Bronchial epithelial cell (primary cell): ENCODE results near the gene SLC7A10. TPM values are rescaled to one million over a fixed set of nuclear protein-coding genes. Genes with fewer than 3 reads are reported as not detected.

Experiments
- DNase-seq: peaks from one replicate; pipeline ENCODE4 v3.0.0-alpha.2; 2010; ENCODE audit warnings: low read depth
- FAIRE-seq: peaks from 2 replicates; lab custom pipeline; 2011; peaks lifted over from hg19 to GRCh38; lab: Jason Lieb, UNC
- H3K27me3 ChIP-seq: 2 replicates; pipeline ENCODE4 v1.5.1; 2011; ENCODE audit warnings: low read length; ENCODE audit not compliant: control insufficient read depth, insufficient read depth
- H3K36me3 ChIP-seq: 2 replicates; pipeline ENCODE4 v1.5.1; 2011; ENCODE audit warnings: low read length; ENCODE audit not compliant: control insufficient read depth, insufficient read depth
- H3K4me3 ChIP-seq: 2 replicates; pipeline ENCODE4 v1.5.1; 2011; ENCODE audit warnings: mild to moderate bottlenecking, low read depth, low read length, control low read depth
- total RNA-seq: library from RNA; depleted of rRNA; stranded (reverse); fragments of >200 nt; gene quantifications from 2 replicates; pipeline ENCODE4 v1.2.1, GENCODE V29; 2014
- TF ChIP-seq, protein P1 (sequence below): IDR thresholded peaks from 2 replicates; pipeline ENCODE4 v1.5.1; 2011; ENCODE audit warnings: mild to moderate bottlenecking, moderate library complexity, low read length, control low read depth, inconsistent platforms; ENCODE audit not compliant: insufficient read depth, severe bottlenecking

The SLC7A10 gene
- total RNA-seq, 1 donor from 2014 or later, result not detected

DNA sequence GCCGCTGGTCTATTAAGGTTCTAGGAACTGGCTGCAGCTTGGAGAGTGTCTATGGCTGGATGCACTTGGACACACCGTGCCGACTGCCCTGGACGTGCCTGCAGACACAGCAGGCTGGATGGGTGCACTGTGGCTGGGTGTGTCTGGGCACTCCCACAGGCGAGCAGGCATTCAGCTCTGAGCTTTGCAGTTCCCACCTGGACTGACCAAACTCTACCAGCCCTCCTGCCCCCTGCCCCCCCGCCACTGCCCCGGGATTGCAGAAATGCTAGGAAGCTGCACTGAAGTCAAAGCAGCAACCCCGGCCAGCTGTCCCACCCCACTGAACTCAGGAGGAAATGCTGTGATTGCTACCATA, 38.5 kb downstream of the SLC7A10 start:
- Histone ChIP-seq H3K36me3 (no peaks in the 10 kb centered on the region), H3K27me3 (no peaks in the 10 kb centered on the region), H3K4me3 (no peak overlapping the region)
- TF ChIP-seq, protein P1, sequence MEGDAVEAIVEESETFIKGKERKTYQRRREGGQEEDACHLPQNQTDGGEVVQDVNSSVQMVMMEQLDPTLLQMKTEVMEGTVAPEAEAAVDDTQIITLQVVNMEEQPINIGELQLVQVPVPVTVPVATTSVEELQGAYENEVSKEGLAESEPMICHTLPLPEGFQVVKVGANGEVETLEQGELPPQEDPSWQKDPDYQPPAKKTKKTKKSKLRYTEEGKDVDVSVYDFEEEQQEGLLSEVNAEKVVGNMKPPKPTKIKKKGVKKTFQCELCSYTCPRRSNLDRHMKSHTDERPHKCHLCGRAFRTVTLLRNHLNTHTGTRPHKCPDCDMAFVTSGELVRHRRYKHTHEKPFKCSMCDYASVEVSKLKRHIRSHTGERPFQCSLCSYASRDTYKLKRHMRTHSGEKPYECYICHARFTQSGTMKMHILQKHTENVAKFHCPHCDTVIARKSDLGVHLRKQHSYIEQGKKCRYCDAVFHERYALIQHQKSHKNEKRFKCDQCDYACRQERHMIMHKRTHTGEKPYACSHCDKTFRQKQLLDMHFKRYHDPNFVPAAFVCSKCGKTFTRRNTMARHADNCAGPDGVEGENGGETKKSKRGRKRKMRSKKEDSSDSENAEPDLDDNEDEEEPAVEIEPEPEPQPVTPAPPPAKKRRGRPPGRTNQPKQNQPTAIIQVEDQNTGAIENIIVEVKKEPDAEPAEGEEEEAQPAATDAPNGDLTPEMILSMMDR, result no peak
- no peak for FAIRE-seq
- no peak for DNase-seq

DNA sequence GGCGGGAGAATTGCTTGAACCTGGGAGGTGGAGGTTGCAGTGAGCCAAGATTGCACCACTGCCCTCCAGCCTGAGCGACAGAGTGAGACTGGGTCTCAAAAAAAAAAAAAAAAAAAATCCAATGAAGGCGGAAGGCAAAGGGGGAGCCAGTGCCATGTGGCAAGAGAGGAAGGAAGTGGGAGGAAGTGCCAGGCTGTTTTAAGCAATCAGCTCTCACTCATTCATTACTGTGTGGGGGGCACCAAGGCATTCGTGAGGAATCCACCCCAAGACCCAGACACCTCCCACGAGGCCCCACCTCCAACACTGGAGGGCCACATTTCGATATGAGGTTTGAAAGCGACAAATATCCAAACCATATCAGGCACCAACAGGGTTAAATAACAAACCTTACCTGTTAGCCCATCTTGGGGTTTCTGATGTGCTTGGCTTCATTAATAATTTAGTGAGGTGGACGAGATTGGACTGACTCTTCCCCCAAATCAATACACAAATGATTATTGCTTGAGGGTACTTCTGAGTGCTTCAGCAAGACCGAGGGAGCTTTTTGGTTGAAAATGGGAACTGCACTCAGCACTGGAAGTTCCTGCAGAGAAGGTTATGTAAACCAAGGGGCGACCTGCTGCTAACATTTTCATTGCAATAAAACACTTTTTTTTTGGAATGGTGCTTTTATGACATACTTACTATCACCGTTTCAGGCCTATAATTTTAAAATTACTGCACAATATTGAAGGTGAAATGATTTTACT, 39.0 kb downstream of the SLC7A10 start:
- TF ChIP-seq, protein P1, result no peak
- no peaks in the 10 kb centered on the region for H3K36me3 ChIP-seq
- FAIRE-seq, result no peak

DNA sequence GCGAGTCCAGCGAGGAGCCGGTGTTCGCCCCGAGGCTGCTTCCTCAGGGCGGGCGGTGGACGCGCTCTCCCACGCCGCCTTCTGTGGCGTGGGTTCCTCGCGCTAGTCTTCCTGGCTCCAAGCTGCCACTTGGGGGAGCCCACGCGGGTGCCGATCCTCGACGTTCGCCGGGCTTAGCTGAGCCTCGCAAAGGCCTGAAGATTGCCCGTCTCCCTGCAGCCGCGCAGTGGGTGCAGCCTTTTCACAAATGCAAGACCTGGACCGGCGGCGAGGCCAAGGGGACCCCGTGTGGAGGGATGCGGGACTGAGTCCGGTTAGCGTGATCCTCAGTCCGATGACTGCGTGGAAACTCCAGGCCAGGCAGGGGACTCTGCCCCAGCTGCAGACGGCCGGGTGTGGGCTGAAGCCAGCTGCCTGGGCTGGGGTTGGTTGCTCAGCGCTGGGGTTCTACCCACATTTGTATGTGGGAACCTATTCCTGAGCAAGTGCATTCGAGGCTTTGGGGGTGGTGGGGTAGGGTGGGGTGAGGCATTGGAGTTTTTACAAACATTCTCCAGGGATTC, 48.2 kb downstream of the SLC7A10 start:
- FAIRE-seq (no peak), DNase-seq (peak; percentile 24)
- TF ChIP-seq, protein P1, result peak; percentile 46
- Histone ChIP-seq H3K36me3 (no peaks in the 10 kb centered on the region), H3K4me3 (peak overlapping the region; percentile 59), H3K27me3 (no peaks in the 10 kb centered on the region)

More for the DNA sequence above, 39.0 kb downstream of the SLC7A10 start:
- no peak for DNase-seq
- no peaks in the 10 kb centered on the region for H3K27me3 ChIP-seq
- H3K4me3 ChIP-seq, result no peak overlapping the region

DNA sequence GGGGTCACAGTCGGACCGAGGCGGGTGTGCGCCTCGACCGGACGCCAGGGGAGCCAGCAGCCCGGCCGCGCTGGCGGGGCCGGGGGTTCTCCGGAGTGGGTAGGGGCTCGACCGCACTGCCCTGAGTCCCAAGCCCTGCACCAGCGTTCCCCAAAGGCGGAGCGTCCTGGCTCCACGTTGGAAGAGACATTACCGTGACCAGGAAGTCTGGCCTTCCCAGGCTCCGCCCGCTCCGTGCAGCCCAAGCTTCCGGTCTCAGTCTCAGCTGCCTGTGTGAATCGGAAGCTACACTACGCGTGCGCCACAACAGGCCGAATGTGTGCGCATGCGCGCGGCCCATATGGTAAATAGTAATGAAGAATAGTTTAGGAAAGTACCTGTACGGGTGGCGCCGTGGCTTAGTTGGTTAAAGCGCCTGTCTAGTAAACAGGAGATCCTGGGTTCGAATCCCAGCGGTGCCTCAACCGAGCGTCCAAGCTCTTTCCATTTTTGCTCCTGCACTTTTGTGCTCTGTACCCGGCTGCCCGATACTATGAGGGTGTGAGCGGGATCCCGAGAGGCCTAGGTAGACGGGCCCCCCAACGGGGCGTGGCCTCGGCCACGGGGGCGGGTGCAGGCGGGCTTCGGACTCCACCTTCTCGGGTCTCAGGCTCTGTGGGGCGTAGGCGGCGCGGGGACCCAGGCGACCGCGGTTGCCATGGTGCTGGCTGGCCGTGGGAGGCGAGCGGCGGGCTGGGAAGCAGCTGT, 48.8 kb downstream of the SLC7A10 start:
- DNase-seq (peak; percentile 93), FAIRE-seq (no peak)
- no peaks in the 10 kb centered on the region for H3K36me3 ChIP-seq
- H3K4me3 ChIP-seq, result peak overlapping the region; percentile 86
- H3K27me3 ChIP-seq, result no peaks in the 10 kb centered on the region
- TF ChIP-seq, protein P1, result peak; percentile 17

DNA sequence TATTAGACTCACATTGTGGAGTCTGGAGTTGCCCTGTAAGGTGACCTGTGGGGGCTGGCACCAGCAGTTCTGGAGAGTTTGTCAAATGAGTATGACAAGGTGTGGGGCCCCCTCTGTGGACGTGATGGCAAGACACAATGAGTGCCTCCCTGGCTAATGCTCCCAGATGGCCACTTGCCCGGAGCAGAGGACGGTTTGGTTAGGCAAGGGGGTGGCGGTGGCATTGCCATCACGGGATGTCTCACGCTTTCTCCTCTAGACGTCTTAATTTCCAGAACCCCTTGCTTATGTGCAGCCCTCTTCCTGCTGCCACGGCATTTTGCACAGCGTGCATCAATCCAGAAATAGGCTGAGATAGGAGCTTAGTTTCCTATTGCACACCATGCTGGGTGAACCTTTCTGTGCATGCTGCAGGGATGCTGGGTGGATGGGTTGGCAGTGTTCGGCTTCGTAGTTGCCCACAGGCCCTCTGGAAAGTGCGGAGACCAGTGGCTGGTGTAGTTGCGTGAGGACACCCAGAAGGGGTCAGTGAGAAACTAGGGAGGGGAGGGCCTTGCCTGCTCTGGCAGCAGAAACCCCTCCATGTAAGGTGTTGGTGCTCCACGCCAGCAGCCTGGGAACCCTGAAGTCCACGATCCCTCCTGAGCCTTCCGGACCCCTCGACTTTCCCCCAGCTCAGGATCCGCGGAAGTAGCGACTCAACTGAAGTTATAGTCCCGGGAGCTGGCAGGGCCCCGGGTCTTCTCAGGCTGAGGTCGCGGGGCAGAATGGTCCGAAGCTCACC, 49.6 kb downstream of the SLC7A10 start:
- DNase-seq (no peak), FAIRE-seq (peak; percentile 32)
- H3K4me3 ChIP-seq, result peak overlapping the region; percentile 86
- TF ChIP-seq, protein P1, result no peak
- no peaks in the 10 kb centered on the region for H3K36me3 ChIP-seq
- no peaks in the 10 kb centered on the region for H3K27me3 ChIP-seq
